IPS-20b (cell line): ENCODE data around the gene OSCP1.

ENCODE experiments used
- H3K27ac ChIP-seq: one replicate; pipeline ENCODE4 v1.5.1; 2013; ENCODE audit warnings: low read length
- H3K27me3 ChIP-seq: 2 replicates; pipeline ENCODE4 v1.6.1; 2013; ENCODE audit warnings: mild to moderate bottlenecking, low read length, inconsistent platforms; ENCODE audit not compliant: insufficient read depth
- H3K36me3 ChIP-seq: 2 replicates; pipeline ENCODE4 v1.6.1; 2013; ENCODE audit warnings: low read depth, mild to moderate bottlenecking, inconsistent platforms, low read length, moderate library complexity; ENCODE audit not compliant: insufficient read depth
- H3K4me1 ChIP-seq: 2 replicates; pipeline ENCODE4 v1.6.1; 2013; ENCODE audit warnings: mild to moderate bottlenecking, control low read depth, inconsistent platforms, low read length, moderate library complexity; ENCODE audit not compliant: insufficient read depth
- H3K4me3 ChIP-seq: 2 replicates; pipeline ENCODE4 v1.5.1; 2013; ENCODE audit warnings: mild to moderate bottlenecking, low read length, inconsistent platforms
- H3K9ac ChIP-seq: 2 replicates; pipeline ENCODE4 v1.6.1; 2013; ENCODE audit warnings: low read depth, mild to moderate bottlenecking, inconsistent platforms, low read length, moderate library complexity
- H3K9me3 ChIP-seq: 2 replicates; pipeline ENCODE4 v1.6.1; 2013; ENCODE audit warnings: mild to moderate bottlenecking, low read depth, low read length, inconsistent platforms; ENCODE audit not compliant: insufficient read depth

The OSCP1 gene

DNA sequence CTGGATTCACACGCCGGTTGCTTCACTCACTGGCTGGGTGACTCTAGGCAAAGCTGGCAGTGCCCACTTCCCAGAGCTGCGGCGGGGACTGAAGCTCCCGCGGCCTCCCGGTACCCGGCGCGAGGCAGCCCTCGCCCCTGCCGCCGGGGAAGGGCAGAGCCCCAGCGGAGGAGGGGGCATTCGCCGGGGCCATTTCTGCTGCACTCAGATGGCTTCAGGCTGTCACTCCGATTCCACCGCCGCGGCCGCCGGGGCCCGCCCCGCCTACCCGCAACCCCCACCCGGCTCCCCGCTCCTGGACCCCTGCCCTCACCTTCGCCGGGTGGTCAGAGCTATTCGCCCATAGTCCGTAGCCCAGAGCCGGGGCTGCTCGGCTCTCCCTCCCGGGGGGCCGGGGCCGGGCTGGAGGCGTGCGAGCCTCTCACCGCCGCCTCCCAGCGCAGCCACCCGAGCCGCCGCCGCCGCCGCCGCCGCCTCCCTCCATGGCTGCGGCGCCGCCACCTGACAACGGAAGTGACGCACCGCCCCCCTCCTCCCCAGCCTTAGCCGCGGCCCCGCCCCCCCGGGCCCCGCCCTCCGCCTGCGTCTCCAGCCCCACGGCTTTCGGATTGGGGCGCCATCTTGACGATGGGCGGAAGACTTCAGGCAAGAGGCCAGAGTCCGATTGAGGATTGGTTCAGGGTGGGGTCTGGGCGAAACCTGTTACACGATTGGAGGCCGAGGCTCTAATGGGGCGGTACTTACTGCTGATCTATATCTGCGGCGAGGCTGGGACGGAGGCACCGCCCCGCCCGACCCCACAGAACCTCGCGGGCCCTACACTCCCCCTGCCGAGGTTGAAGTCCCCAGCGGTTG lies 64.6 kb downstream of the OSCP1 start, which contains the start of gene STK40:
Gene STK40, minus strand, starts transcription at position 515 of the 855 bp plus-strand sequence. CDS start 24,592 bp downstream, outside the sequence.
- H3K4me3 ChIP-seq, result peak within 1 kb of the TSS; percentile 96
- H3K27me3 ChIP-seq, result no peaks in the 10 kb centered on the region
- peak within 1 kb of the TSS; percentile 91 for H3K27ac ChIP-seq
- peak within 1 kb of the TSS; percentile 97 for H3K9ac ChIP-seq
- peaks cover 17% of the 10 kb centered on the region for H3K4me1 ChIP-seq
- no peaks in the 10 kb centered on the region for H3K9me3 ChIP-seq
- peaks cover 3% of the 10 kb centered on the region; the same call in 1 of the 2 replicates for H3K36me3 ChIP-seq

DNA sequence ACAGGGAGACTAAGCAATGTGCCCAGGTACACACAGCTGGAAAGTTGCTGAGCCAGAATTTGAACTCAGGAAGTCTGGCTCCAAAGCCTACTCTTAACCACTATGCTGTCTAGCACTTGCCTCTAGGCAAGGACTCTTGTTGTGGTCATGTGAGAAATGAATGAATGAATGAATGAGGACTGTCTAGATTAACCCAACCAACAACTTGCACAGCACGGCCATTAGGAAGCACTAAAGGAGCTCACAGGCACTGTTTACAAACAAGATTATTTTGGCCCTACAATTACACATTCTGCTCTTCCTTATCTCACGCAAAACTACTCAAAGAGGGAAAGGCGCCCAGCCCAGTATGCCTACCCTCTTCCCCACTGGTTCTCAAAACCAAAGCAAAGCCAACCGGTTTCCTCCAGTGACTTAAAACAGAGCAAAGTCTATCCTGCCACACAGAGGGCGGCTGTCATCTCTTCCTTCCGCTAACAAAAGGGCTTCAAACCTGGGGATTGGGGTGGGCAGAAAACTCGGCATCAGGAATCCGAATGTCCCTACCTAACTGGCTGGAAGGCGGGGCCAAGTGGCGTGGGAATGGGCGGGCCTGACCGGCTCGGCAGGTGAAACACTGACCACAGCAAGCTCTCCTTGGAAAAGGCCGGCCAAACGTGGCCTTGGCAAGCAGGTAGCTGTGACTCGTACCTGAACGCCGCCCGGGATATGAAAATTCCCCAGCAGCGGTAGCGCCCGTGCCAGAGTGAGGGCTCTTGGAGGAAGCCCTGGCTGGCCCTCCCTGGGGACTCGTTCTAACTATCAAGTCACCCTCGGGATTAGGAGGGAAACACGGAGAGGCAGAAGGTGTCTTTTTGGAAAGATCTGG lies 65.5 kb downstream of the OSCP1 start:
- Histone ChIP-seq H3K4me3 (peak overlapping the region; percentile 96), H3K4me1 (peaks cover 17% of the 10 kb centered on the region), H3K36me3 (no peaks in the 10 kb centered on the region), H3K9ac (peak overlapping the region; percentile 79; the same call in 1 of the 2 replicates), H3K9me3 (no peaks in the 10 kb centered on the region), H3K27ac (no peak overlapping the region), H3K27me3 (no peaks in the 10 kb centered on the region)

DNA sequence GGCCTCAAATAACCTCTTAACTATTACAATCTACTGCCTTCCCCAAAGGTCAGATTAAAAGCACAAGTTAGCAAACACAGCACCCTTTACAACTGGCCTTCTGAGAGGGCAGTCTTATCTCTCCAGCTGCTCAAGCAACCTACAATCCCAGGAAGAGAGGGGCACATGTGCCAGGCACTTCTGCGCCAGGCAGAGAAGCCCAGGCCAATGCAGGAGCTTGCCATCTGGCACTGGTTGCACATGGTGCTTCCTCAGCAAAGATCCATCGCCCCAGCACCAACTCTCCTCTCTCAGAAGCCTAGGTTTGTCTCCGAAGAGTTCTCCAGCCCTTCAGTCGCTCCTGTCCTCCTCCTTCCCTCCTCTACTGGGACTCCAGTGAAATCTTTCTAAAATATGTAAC lies 67.0 kb downstream of the OSCP1 start:
- H3K27ac ChIP-seq, result no peak overlapping the region
- no peaks in the 10 kb centered on the region for H3K27me3 ChIP-seq
- 0 out of 2 replicates have a peak, but pooled peaks cover 4% of the 10 kb centered on the region for H3K36me3 ChIP-seq
- H3K4me3 ChIP-seq, result no peak overlapping the region
- H3K9me3 ChIP-seq, result no peaks in the 10 kb centered on the region
- peaks cover 17% of the 10 kb centered on the region for H3K4me1 ChIP-seq
- H3K9ac ChIP-seq, result no peak overlapping the region

DNA sequence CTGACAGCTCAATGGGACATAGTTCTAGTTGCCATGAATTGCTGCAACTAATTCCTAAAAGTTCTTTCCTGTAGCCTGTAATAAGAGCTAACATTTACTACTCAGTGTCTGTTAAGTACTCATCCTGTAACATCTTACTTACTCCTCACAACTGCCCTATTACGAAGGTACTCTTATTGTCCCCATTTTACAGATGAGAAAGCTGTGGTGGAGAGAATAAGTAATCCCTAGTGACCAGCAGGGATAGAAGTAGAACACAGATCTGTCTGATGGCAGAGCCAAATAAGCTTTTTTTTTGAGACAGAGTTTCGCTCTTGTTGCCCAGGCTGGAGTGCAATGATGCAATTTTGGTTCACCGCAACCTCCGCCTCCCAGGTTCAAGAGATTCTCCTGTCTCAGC lies 67.6 kb downstream of the OSCP1 start:
- H3K27me3 ChIP-seq, result no peaks in the 10 kb centered on the region
- no peak overlapping the region for H3K27ac ChIP-seq

GRCh38 chr1:36382231-36382630 lies 68.0 kb downstream of the OSCP1 start:
- H3K9me3 ChIP-seq, result no peaks in the 10 kb centered on the region
- peaks cover 9% of the 10 kb centered on the region for H3K4me1 ChIP-seq
- no peak overlapping the region for H3K9ac ChIP-seq
- no peak overlapping the region for H3K4me3 ChIP-seq
- 0 out of 2 replicates have a peak, but pooled peaks cover 4% of the 10 kb centered on the region for H3K36me3 ChIP-seq
- H3K27ac ChIP-seq, result no peak overlapping the region
- no peaks in the 10 kb centered on the region for H3K27me3 ChIP-seq

More for the DNA sequence above, 67.6 kb downstream of the OSCP1 start:
- peaks cover 13% of the 10 kb centered on the region for H3K4me1 ChIP-seq
- H3K36me3 ChIP-seq, result 0 out of 2 replicates have a peak, but pooled peaks cover 4% of the 10 kb centered on the region
- no peak overlapping the region for H3K9ac ChIP-seq
- H3K9me3 ChIP-seq, result no peaks in the 10 kb centered on the region
- H3K4me3 ChIP-seq, result no peak overlapping the region

GRCh38 chr1:36381405-36381804 lies 68.8 kb downstream of the OSCP1 start:
- 0 out of 2 replicates have a peak, but pooled peaks cover 4% of the 10 kb centered on the region for H3K36me3 ChIP-seq
- H3K27me3 ChIP-seq, result no peaks in the 10 kb centered on the region
- H3K9me3 ChIP-seq, result no peaks in the 10 kb centered on the region
- H3K27ac ChIP-seq, result no peak overlapping the region
- peaks cover 2% of the 10 kb centered on the region; the same call in 1 of the 2 replicates for H3K4me1 ChIP-seq
- H3K4me3 ChIP-seq, result no peak overlapping the region
- no peak overlapping the region for H3K9ac ChIP-seq

- no peak overlapping the region for H3K27ac ChIP-seq
- H3K4me3 ChIP-seq, result no peak overlapping the region
- 0 out of 2 replicates have a peak, but pooled peaks cover 4% of the 10 kb centered on the region for H3K36me3 ChIP-seq
- no peaks in the 10 kb centered on the region for H3K9me3 ChIP-seq
- H3K9ac ChIP-seq, result no peak overlapping the region
- H3K27me3 ChIP-seq, result no peaks in the 10 kb centered on the region
- peaks cover 2% of the 10 kb centered on the region; the same call in 1 of the 2 replicates for H3K4me1 ChIP-seq
These were observed 69.5 kb downstream of the OSCP1 start for GRCh38 chr1:36380782-36381181.

DNA sequence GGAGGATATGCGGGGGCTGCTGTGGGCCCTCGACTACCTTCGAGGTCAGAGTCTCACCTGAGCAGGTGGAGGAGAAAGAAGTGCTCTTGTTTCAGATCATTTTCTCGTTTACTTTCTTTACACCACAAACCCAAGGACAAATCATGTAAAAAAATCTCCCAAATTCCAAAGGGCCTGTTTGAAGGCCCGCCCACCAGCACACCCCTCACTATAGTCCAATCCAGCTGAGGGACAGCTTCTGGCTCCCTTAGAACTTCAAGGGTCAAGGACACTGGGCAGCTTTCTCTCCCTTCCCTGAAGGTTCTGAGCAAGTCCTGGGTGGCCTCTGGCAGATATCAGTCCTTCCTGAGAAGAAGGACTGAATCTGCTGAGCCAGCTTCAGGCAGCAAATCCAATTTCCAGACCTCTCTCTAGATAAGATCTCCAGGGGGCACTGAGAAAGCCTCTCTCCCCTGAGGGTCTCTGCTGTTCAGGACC lies 70.1 kb downstream of the OSCP1 start:
- H3K9ac ChIP-seq, result peak overlapping the region; percentile 56; the same call in 1 of the 2 replicates
- H3K27ac ChIP-seq, result no peak overlapping the region
- H3K27me3 ChIP-seq, result no peaks in the 10 kb centered on the region
- H3K9me3 ChIP-seq, result no peaks in the 10 kb centered on the region
- peaks cover 2% of the 10 kb centered on the region; the same call in 1 of the 2 replicates for H3K4me1 ChIP-seq
- 0 out of 2 replicates have a peak, but pooled peaks cover 4% of the 10 kb centered on the region for H3K36me3 ChIP-seq
- no peak overlapping the region for H3K4me3 ChIP-seq

GRCh38 chr1:36377791-36378492 lies 72.3 kb downstream of the OSCP1 start:
- H3K4me3 ChIP-seq, result no peak overlapping the region
- peaks cover 4% of the 10 kb centered on the region; the same call in 1 of the 2 replicates for H3K36me3 ChIP-seq
- H3K9ac ChIP-seq, result no peak overlapping the region
- no peak overlapping the region for H3K27ac ChIP-seq
- peaks cover 14% of the 10 kb centered on the region for H3K4me1 ChIP-seq
- H3K27me3 ChIP-seq, result no peaks in the 10 kb centered on the region
- H3K9me3 ChIP-seq, result no peaks in the 10 kb centered on the region

- H3K9me3 ChIP-seq, result no peaks in the 10 kb centered on the region
- H3K36me3 ChIP-seq, result peaks cover 2% of the 10 kb centered on the region; the same call in 1 of the 2 replicates
- no peaks in the 10 kb centered on the region for H3K27me3 ChIP-seq
- no peak overlapping the region for H3K4me3 ChIP-seq
- H3K4me1 ChIP-seq, result peaks cover 23% of the 10 kb centered on the region
- peak overlapping the region; percentile 66 for H3K27ac ChIP-seq
- peak overlapping the region; percentile 72; the same call in 1 of the 2 replicates for H3K9ac ChIP-seq
These were observed 77.6 kb downstream of the OSCP1 start for GRCh38 chr1:36372617-36373016.
